ENCODE results near the gene GOLM1. TPM values are rescaled to one million over a fixed set of nuclear protein-coding genes. Genes with fewer than 3 reads are reported as not detected.

GOLM1 gene
- total RNA-seq, 1 experiment from 2014 or later, result 75.1 TPM

DNA sequence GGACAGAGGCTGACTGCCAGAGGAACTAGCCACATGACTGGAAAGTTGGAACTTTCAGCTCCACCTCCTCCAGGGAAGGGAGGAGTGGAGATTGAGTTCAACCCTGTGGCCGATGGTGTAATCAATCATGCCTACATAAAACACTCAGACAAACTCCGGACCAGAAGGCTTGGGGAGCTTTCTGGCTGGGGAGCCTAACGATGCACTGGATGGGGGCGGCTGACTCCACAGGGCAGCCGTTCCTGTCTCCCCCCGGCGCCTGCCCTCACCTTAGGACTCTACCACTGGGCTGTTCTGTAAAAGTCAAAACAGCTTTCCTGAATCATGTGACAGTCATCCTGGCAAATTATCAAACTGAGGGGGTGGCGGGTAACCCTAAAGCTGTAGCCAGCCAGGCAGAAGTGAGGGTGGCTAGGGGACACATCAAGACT, 58.0 kb downstream of the GOLM1 start (continued):
- TF ChIP-seq ZNF263 (CRISPR knock-in tag; IDR thresholded peaks at IDR 0.05; ENCODE audit: low read depth) (no peak), SMAD4 (CRISPR knock-in tag; IDR thresholded peaks at IDR 0.05) (no peak), TCF7 (CRISPR knock-in tag; IDR thresholded peaks at IDR 0.05; ENCODE audit: low read depth) (no peak), NFYB (CRISPR knock-in tag; conservative IDR thresholded peaks at IDR 0.05; ENCODE audit: low read depth) (no peak)
- TF ChIP-seq, protein P1, sequence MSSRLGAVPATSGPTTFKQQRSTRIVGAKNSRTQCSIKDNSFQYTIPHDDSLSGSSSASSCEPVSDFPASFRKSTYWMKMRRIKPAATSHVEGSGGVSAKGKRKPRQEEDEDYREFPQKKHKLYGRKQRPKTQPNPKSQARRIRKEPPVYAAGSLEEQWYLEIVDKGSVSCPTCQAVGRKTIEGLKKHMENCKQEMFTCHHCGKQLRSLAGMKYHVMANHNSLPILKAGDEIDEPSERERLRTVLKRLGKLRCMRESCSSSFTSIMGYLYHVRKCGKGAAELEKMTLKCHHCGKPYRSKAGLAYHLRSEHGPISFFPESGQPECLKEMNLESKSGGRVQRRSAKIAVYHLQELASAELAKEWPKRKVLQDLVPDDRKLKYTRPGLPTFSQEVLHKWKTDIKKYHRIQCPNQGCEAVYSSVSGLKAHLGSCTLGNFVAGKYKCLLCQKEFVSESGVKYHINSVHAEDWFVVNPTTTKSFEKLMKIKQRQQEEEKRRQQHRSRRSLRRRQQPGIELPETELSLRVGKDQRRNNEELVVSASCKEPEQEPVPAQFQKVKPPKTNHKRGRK (CRISPR knock-in tag; IDR thresholded peaks at IDR 0.05; ENCODE audit: borderline replicate concordance), result no peak
- TF ChIP-seq, protein P2, sequence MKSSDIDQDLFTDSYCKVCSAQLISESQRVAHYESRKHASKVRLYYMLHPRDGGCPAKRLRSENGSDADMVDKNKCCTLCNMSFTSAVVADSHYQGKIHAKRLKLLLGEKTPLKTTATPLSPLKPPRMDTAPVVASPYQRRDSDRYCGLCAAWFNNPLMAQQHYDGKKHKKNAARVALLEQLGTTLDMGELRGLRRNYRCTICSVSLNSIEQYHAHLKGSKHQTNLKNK (CRISPR knock-in tag; IDR thresholded peaks at IDR 0.05), result no peak
- TF ChIP-seq, protein P3, sequence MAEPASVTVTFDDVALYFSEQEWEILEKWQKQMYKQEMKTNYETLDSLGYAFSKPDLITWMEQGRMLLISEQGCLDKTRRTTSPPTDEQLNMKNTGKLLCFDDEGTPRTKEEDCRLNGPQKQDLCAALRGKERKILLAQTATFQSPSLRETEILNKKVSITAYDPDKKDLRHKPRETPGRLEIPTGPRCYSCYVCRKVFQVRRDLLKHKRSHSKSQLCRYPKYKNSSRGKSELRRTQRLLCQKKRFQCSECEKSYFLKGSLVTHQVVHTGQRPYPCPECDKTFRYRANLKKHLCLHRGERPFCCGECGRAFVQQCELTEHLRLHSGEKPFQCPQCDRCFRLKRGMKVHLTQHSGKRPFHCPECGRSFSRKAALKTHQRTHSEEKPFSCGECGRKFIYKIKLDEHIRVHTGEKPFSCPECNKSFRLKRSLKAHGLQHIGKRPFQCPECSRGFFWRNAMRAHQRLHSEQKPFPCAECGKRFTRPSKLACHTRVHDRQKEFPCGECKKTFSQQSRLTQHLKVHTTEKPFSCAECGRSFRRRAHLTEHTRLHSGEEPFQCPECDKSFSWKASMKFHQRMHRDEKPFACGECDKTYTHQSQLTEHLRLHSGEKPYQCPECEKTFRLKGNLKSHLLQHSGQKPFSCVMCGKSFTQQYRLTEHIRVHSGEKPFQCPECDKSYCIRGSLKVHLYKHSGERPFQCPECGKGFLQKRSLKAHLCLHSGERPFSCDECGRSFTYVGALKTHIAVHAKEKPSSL (CRISPR knock-in tag; conservative IDR thresholded peaks at IDR 0.05), result no peak
- TF ChIP-seq, protein P4, sequence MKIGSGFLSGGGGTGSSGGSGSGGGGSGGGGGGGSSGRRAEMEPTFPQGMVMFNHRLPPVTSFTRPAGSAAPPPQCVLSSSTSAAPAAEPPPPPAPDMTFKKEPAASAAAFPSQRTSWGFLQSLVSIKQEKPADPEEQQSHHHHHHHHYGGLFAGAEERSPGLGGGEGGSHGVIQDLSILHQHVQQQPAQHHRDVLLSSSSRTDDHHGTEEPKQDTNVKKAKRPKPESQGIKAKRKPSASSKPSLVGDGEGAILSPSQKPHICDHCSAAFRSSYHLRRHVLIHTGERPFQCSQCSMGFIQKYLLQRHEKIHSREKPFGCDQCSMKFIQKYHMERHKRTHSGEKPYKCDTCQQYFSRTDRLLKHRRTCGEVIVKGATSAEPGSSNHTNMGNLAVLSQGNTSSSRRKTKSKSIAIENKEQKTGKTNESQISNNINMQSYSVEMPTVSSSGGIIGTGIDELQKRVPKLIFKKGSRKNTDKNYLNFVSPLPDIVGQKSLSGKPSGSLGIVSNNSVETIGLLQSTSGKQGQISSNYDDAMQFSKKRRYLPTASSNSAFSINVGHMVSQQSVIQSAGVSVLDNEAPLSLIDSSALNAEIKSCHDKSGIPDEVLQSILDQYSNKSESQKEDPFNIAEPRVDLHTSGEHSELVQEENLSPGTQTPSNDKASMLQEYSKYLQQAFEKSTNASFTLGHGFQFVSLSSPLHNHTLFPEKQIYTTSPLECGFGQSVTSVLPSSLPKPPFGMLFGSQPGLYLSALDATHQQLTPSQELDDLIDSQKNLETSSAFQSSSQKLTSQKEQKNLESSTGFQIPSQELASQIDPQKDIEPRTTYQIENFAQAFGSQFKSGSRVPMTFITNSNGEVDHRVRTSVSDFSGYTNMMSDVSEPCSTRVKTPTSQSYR (CRISPR knock-in tag; IDR thresholded peaks at IDR 0.05), result no peak

DNA sequence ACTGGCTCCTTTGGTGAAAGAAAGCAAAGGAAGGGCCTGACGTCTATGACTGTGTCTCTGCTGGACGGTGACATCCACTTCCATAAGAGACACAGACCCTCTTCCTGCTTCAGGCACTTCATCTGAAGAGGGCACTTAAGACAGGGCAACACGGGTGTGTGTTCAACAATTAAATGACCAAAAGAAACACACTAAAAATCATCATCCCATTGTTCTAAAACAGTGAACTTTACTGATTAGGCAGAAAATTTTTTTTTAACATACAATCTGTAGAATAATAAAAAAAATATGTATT, 58.5 kb downstream of the GOLM1 start:
- Mint-ChIP-seq H3K4me3 (no peak overlapping the region), H3K4me1 (peaks cover 5% of the 10 kb centered on the region), H3K36me3 (peaks cover 23% of the 10 kb centered on the region), H3K9me3 (no peaks in the 10 kb centered on the region), H3K27me3 (ENCODE audit: low read depth) (no peaks in the 10 kb centered on the region), H3K27ac (no peak overlapping the region)
- DNase-seq (ENCODE audit: low spot score), result no peak
- ATAC-seq, result no peak
- CTCF ChIA-PET, result no interaction called here
- POLR2A ChIA-PET, result no interaction called here
- TF ChIP-seq, protein P5, sequence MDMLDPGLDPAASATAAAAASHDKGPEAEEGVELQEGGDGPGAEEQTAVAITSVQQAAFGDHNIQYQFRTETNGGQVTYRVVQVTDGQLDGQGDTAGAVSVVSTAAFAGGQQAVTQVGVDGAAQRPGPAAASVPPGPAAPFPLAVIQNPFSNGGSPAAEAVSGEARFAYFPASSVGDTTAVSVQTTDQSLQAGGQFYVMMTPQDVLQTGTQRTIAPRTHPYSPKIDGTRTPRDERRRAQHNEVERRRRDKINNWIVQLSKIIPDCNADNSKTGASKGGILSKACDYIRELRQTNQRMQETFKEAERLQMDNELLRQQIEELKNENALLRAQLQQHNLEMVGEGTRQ (CRISPR knock-in tag; IDR thresholded peaks at IDR 0.05), result no peak
- no peak for TF ChIP-seq FOXP1 (CRISPR knock-in tag; IDR thresholded peaks at IDR 0.05; ENCODE audit: borderline replicate concordance)
- TF ChIP-seq, protein P6, sequence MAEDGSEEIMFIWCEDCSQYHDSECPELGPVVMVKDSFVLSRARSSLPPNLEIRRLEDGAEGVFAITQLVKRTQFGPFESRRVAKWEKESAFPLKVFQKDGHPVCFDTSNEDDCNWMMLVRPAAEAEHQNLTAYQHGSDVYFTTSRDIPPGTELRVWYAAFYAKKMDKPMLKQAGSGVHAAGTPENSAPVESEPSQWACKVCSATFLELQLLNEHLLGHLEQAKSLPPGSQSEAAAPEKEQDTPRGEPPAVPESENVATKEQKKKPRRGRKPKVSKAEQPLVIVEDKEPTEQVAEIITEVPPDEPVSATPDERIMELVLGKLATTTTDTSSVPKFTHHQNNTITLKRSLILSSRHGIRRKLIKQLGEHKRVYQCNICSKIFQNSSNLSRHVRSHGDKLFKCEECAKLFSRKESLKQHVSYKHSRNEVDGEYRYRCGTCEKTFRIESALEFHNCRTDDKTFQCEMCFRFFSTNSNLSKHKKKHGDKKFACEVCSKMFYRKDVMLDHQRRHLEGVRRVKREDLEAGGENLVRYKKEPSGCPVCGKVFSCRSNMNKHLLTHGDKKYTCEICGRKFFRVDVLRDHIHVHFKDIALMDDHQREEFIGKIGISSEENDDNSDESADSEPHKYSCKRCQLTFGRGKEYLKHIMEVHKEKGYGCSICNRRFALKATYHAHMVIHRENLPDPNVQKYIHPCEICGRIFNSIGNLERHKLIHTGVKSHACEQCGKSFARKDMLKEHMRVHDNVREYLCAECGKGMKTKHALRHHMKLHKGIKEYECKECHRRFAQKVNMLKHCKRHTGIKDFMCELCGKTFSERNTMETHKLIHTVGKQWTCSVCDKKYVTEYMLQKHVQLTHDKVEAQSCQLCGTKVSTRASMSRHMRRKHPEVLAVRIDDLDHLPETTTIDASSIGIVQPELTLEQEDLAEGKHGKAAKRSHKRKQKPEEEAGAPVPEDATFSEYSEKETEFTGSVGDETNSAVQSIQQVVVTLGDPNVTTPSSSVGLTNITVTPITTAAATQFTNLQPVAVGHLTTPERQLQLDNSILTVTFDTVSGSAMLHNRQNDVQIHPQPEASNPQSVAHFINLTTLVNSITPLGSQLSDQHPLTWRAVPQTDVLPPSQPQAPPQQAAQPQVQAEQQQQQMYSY (CRISPR knock-in tag; IDR thresholded peaks at IDR 0.05), result no peak
- TF ChIP-seq NFYB (CRISPR knock-in tag; conservative IDR thresholded peaks at IDR 0.05; ENCODE audit: low read depth), result no peak
- no peak for TF ChIP-seq ZNF263 (CRISPR knock-in tag; IDR thresholded peaks at IDR 0.05; ENCODE audit: low read depth)
- TF ChIP-seq ZNF317 (CRISPR knock-in tag; IDR thresholded peaks at IDR 0.05; ENCODE audit: borderline replicate concordance, low read depth), result no peak
- TF ChIP-seq SP1 (CRISPR knock-in tag; conservative IDR thresholded peaks at IDR 0.05), result no peak
- TF ChIP-seq FOXJ3 (CRISPR knock-in tag; IDR thresholded peaks at IDR 0.05; ENCODE audit: borderline replicate concordance), result no peak
- no peak for TF ChIP-seq RORB (CRISPR knock-in tag; IDR thresholded peaks at IDR 0.05)
- TF ChIP-seq OVOL2 (CRISPR knock-in tag; IDR thresholded peaks at IDR 0.05; ENCODE audit: borderline replicate concordance), result no peak
- TF ChIP-seq, protein P7, sequence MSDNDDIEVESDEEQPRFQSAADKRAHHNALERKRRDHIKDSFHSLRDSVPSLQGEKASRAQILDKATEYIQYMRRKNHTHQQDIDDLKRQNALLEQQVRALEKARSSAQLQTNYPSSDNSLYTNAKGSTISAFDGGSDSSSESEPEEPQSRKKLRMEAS (CRISPR knock-in tag; IDR thresholded peaks at IDR 0.05), result no peak
- TF ChIP-seq, protein P8, sequence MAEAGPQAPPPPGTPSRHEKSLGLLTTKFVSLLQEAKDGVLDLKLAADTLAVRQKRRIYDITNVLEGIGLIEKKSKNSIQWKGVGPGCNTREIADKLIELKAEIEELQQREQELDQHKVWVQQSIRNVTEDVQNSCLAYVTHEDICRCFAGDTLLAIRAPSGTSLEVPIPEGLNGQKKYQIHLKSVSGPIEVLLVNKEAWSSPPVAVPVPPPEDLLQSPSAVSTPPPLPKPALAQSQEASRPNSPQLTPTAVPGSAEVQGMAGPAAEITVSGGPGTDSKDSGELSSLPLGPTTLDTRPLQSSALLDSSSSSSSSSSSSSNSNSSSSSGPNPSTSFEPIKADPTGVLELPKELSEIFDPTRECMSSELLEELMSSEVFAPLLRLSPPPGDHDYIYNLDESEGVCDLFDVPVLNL (CRISPR knock-in tag; IDR thresholded peaks at IDR 0.05; ENCODE audit: borderline replicate concordance, low read depth), result no peak
- TF ChIP-seq CREB1 (CRISPR knock-in tag; IDR thresholded peaks at IDR 0.05), result no peak
- no peak for TF ChIP-seq ZNF121 (CRISPR knock-in tag; IDR thresholded peaks at IDR 0.05)
